ENCODE measurements around the gene TBC1D22A.

Gene TBC1D22A

GRCh38 chr22:46775850-46776826, 13.7 kb downstream of the TBC1D22A start:
- H3K4me3 ChIP-seq (ENCODE audit: severe bottlenecking) = no peak overlapping the region
- H3K36me3 ChIP-seq (ENCODE audit: low read depth) = no peaks in the 10 kb centered on the region
- ATAC-seq (ENCODE audit: low read depth) (no peak), DNase-seq (ENCODE audit: low spot score) (no peak)
- no peaks in the 10 kb centered on the region for H3K27me3 ChIP-seq (ENCODE audit: insufficient read depth, poor library complexity, severe bottlenecking)
- TF ChIP-seq CTCF (IDR thresholded peaks at IDR 0.05; ENCODE audit: poor library complexity, severe bottlenecking) = no peak
- no peak overlapping the region for H3K27ac ChIP-seq (ENCODE audit: poor library complexity, severe bottlenecking)
- no peaks in the 10 kb centered on the region for H3K9me3 ChIP-seq (ENCODE audit: severe bottlenecking)
- H3K4me1 ChIP-seq (ENCODE audit: insufficient read depth, poor library complexity, severe bottlenecking) = peaks cover 25% of the 10 kb centered on the region

GRCh38 chr22:46776876-46777608, 14.6 kb downstream of the TBC1D22A start:
- DNase-seq (ENCODE audit: low spot score) (no peak), ATAC-seq (ENCODE audit: low read depth) (no peak)
- H3K27ac ChIP-seq (ENCODE audit: poor library complexity, severe bottlenecking) = no peak overlapping the region
- no peaks in the 10 kb centered on the region for H3K27me3 ChIP-seq (ENCODE audit: insufficient read depth, poor library complexity, severe bottlenecking)
- no peak for TF ChIP-seq CTCF (IDR thresholded peaks at IDR 0.05; ENCODE audit: poor library complexity, severe bottlenecking)
- H3K4me1 ChIP-seq (ENCODE audit: insufficient read depth, poor library complexity, severe bottlenecking) = peaks cover 25% of the 10 kb centered on the region
- H3K4me3 ChIP-seq (ENCODE audit: severe bottlenecking) = no peak overlapping the region
- H3K36me3 ChIP-seq (ENCODE audit: low read depth) = no peaks in the 10 kb centered on the region
- H3K9me3 ChIP-seq (ENCODE audit: severe bottlenecking) = no peaks in the 10 kb centered on the region

- Histone ChIP-seq H3K27me3 (ENCODE audit: insufficient read depth, poor library complexity, severe bottlenecking) (no peaks in the 10 kb centered on the region), H3K9me3 (ENCODE audit: severe bottlenecking) (no peaks in the 10 kb centered on the region), H3K27ac (ENCODE audit: poor library complexity, severe bottlenecking) (no peak overlapping the region), H3K36me3 (ENCODE audit: low read depth) (no peaks in the 10 kb centered on the region), H3K4me1 (ENCODE audit: insufficient read depth, poor library complexity, severe bottlenecking) (peaks cover 25% of the 10 kb centered on the region), H3K4me3 (ENCODE audit: severe bottlenecking) (no peak overlapping the region)
- DNase-seq (ENCODE audit: low spot score) = no peak
- TF ChIP-seq CTCF (IDR thresholded peaks at IDR 0.05; ENCODE audit: poor library complexity, severe bottlenecking) = no peak
- no peak for ATAC-seq (ENCODE audit: low read depth)
Measured at GRCh38 chr22:46777609-46777970, 15.1 kb downstream of the TBC1D22A start.

- Histone ChIP-seq H3K27ac (ENCODE audit: poor library complexity, severe bottlenecking) (no peak overlapping the region), H3K36me3 (ENCODE audit: low read depth) (no peaks in the 10 kb centered on the region), H3K4me3 (ENCODE audit: severe bottlenecking) (no peak overlapping the region), H3K4me1 (ENCODE audit: insufficient read depth, poor library complexity, severe bottlenecking) (peaks cover 19% of the 10 kb centered on the region), H3K9me3 (ENCODE audit: severe bottlenecking) (no peaks in the 10 kb centered on the region), H3K27me3 (ENCODE audit: insufficient read depth, poor library complexity, severe bottlenecking) (no peaks in the 10 kb centered on the region)
- ATAC-seq (ENCODE audit: low read depth) (no peak), DNase-seq (ENCODE audit: low spot score) (no peak)
- TF ChIP-seq CTCF (IDR thresholded peaks at IDR 0.05; ENCODE audit: poor library complexity, severe bottlenecking) = no peak
Measured at GRCh38 chr22:46779023-46779422, 16.6 kb downstream of the TBC1D22A start.

All from RWPE2 (cell line).